Measurements from ENCODE around the gene GGN.
"Not testable (repeated sequence)": the region's sequence is repeated elsewhere in the genome, so short reads cannot be mapped to it uniquely, and the experiment has no call there.

GGN gene

DNA sequence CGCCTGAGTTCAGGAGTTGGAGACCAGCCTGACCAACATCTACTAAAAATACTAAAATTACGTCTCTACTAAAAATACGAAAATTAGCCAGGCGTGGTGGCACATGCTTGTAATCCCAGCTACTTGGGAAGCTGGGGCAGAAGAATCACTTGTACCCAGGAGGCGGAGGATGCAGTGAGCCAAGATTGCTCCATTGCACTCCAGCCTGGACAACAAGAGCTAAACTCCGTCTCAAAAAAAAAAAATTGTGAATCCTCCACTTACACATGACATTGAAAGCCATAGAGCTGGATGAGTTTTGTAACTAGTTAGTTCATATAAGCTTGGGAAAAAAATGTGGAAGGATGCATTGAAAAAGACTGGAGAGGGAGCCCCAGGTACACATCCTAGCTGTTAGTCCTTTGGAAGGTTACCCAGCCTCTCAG is 13.9 kb downstream of the GGN start:
- ChIA-PET POLR2A (interaction anchor here (0.6 to 3.2 kb wide), 9 partner anchors 11 to 446 kb away, joined by 4 to 40 read pairs (median 7); partner anchors contain the start of genes CATSPERG, FAM98C, GGN and SPRED3), CTCF (interaction anchor here (0.6 to 2.3 kb wide), 17 partner anchors 8 to 475 kb away, joined by 3 to 26 read pairs (median 5); partner anchors contain the start of genes CATSPERG, FAM98C and GGN)
- no peak for TF ChIP-seq CTCF (IDR thresholded peaks at IDR 0.05; ENCODE audit: control extremely low read depth, extremely low read depth, low read depth, missing control alignments)
- DNase-seq (ENCODE audit: extremely low spot score): no peak

DNA sequence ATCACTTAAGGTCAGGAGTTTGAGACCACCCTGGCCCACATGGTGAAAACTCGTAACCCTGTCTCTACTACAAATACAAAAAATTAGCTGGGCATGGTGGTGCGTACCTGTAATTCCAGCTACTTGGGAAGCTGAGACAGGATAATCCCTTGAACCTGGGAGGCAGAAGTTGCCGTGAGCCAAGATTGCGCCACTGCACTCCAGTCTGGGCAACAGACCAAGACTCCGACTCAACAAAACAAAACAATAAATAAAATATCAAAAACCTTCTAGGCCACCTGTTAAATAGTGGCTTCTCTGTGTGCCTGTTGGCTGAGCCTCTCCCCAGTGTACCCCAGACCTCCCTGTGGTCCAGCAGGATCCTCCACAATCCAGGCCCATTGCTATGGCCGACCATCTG is 16.8 kb downstream of the GGN start:
- DNase-seq (ENCODE audit: extremely low spot score): no peak
- CTCF ChIA-PET: interaction anchor here (1.2 kb wide), 1 partner anchor 32 kb away, joined by 3 read pairs; the partner anchor contains the start of gene FAM98C
- POLR2A ChIA-PET: no interaction called here
- no peak for TF ChIP-seq CTCF (IDR thresholded peaks at IDR 0.05; ENCODE audit: control extremely low read depth, extremely low read depth, low read depth, missing control alignments)

GRCh38 chr19:38370299-38370698 is 17.5 kb downstream of the GGN start:
- CTCF ChIA-PET: interaction anchor here (1.2 kb wide), 1 partner anchor 32 kb away, joined by 3 read pairs; the partner anchor contains the start of gene FAM98C
- TF ChIP-seq CTCF (IDR thresholded peaks at IDR 0.05; ENCODE audit: control extremely low read depth, extremely low read depth, low read depth, missing control alignments): no peak
- no peak for DNase-seq (ENCODE audit: extremely low spot score)
- POLR2A ChIA-PET: no interaction called here

GRCh38 chr19:38369584-38369983 is 18.2 kb downstream of the GGN start:
- no peak for TF ChIP-seq CTCF (IDR thresholded peaks at IDR 0.05; ENCODE audit: control extremely low read depth, extremely low read depth, low read depth, missing control alignments)
- CTCF ChIA-PET: interaction anchor here (1.7 kb wide), 1 partner anchor 12 kb away, joined by 4 read pairs; no protein-coding TSS in a partner anchor
- no peak for DNase-seq (ENCODE audit: extremely low spot score)
- POLR2A ChIA-PET: no interaction called here

GRCh38 chr19:38367041-38367440 is 20.8 kb downstream of the GGN start:
- no peak for TF ChIP-seq CTCF (IDR thresholded peaks at IDR 0.05; ENCODE audit: control extremely low read depth, extremely low read depth, low read depth, missing control alignments)
- POLR2A ChIA-PET: interaction anchor here (0.5 kb wide), 1 partner anchor 53 kb away, joined by 5 read pairs; no protein-coding TSS in a partner anchor
- no peak for DNase-seq (ENCODE audit: extremely low spot score)
- CTCF ChIA-PET: interaction anchor here (0.7 kb wide), 1 partner anchor 36 kb away, joined by 3 read pairs; the partner anchor contains the start of gene FAM98C

GRCh38 chr19:38362946-38363688 is 24.7 kb downstream of the GGN start:
- ChIA-PET CTCF (interaction anchor here (1.0 to 1.6 kb wide), 2 partner anchors 129 to 461 kb away, joined by 3 read pairs; no protein-coding TSS in a partner anchor), POLR2A (interaction anchor here (1.3 kb wide), 1 partner anchor 11 kb away, joined by 4 read pairs; the partner anchor contains the start of gene PSMD8)

More at GRCh38 chr19:38362946-38363688, 24.7 kb downstream of the GGN start:
- not testable (repeated sequence) for DNase-seq (ENCODE audit: extremely low spot score)

Measured in GM10248 (cell line).